Liver (tissue), 9 donors: ENCODE data around the gene BSN. TPM values are rescaled to one million over a fixed set of nuclear protein-coding genes. Genes with fewer than 3 reads are reported as not detected.

ENCODE experiments used
- DNase-seq: peaks from one replicate; pipeline ENCODE4 v3.0.0-alpha.2; 2017; ENCODE audit warnings: low spot score
- H3K27ac ChIP-seq, 2 donors: one replicate each; pipeline ENCODE4 v1.7.0; 2013; ENCODE audit warnings: inconsistent platforms in 2 of 2, low read length in 2 of 2, control low read depth in 1 of 2, low read depth in 1 of 2, mild to moderate bottlenecking in 1 of 2
- H3K27me3 ChIP-seq, 4 donors: one replicate each; pipeline versions ENCODE4 v1.6.1 to v1.7.0; 2013; ENCODE audit warnings: low read length in 3 of 4, inconsistent platforms in 1 of 4, mild to moderate bottlenecking in 1 of 4, moderate library complexity in 1 of 4; ENCODE audit not compliant: control insufficient read depth in 4 of 4, insufficient read depth in 4 of 4
- H3K36me3 ChIP-seq, 4 donors: one replicate each; pipeline versions ENCODE4 v1.6.1 to v1.7.0; 2013; ENCODE audit warnings: low read length in 3 of 4, mild to moderate bottlenecking in 3 of 4, low read depth in 1 of 4, moderate library complexity in 1 of 4; ENCODE audit not compliant: control insufficient read depth in 4 of 4, insufficient read depth in 3 of 4
- H3K4me1 ChIP-seq, 4 donors: one replicate each; pipeline versions ENCODE4 v1.6.1 to v1.7.0; 2013; ENCODE audit warnings: low read length in 3 of 4, mild to moderate bottlenecking in 3 of 4, moderate library complexity in 1 of 4; ENCODE audit not compliant: control insufficient read depth in 4 of 4, insufficient read depth in 4 of 4
- H3K4me3 ChIP-seq, 3 donors: one replicate each; pipeline versions ENCODE4 v1.6.1 to v1.7.0; 2013; ENCODE audit warnings: low read length in 3 of 3, control low read depth in 1 of 3, low read depth in 1 of 3, mild to moderate bottlenecking in 1 of 3
- H3K9ac ChIP-seq, 2 donors: one replicate each; pipeline ENCODE4 v1.7.0; 2013; ENCODE audit warnings: low read length in 2 of 2, mild to moderate bottlenecking in 2 of 2, moderate library complexity in 2 of 2, control low read depth in 1 of 2, low read depth in 1 of 2
- H3K9me3 ChIP-seq, 4 donors: one replicate each; pipeline versions ENCODE4 v1.6.1 to v1.7.0; 2013; ENCODE audit warnings: low read length in 3 of 4; ENCODE audit not compliant: control insufficient read depth in 4 of 4
- EGR1 ChIP-seq, 2 donors: IDR thresholded peaks; 2 replicates each; pipeline ENCODE4 v1.6.1; 2016 to 2018; ENCODE audit warnings: antibody characterized with exemption in 2 of 2, low read depth in 2 of 2
- FOXA1 ChIP-seq: IDR thresholded peaks from 2 replicates; pipeline ENCODE4 v1.6.1; 2016; ENCODE audit warnings: antibody characterized with exemption
- GABPA ChIP-seq, 2 donors: IDR thresholded peaks in 1 of 2; conservative IDR thresholded peaks in 1 of 2; 2 replicates each; pipeline ENCODE4 v1.6.1; 2016; ENCODE audit warnings: antibody characterized with exemption in 2 of 2, mild to moderate bottlenecking in 1 of 2, moderate library complexity in 1 of 2
- HNF4A ChIP-seq, 2 donors: conservative IDR thresholded peaks; 2 replicates each; pipeline ENCODE4 v1.6.1; 2016; ENCODE audit warnings: antibody characterized with exemption in 2 of 2, mild to moderate bottlenecking in 2 of 2
- HNF4G ChIP-seq: IDR thresholded peaks from 2 replicates; pipeline ENCODE4 v1.6.1; 2016; ENCODE audit warnings: antibody characterized with exemption
- JUND ChIP-seq, 2 donors: IDR thresholded peaks; 2 replicates each; pipeline ENCODE4 v1.6.1; 2016; ENCODE audit warnings: antibody characterized with exemption in 2 of 2
- NR2F2 ChIP-seq: IDR thresholded peaks from 2 replicates; pipeline ENCODE4 v1.6.1; 2016; ENCODE audit warnings: antibody characterized with exemption
- RAD21 ChIP-seq, 2 donors: IDR thresholded peaks; 2 replicates each; pipeline ENCODE4 v1.6.1; 2016; ENCODE audit warnings: antibody characterized with exemption in 2 of 2, mild to moderate bottlenecking in 2 of 2
- REST ChIP-seq: IDR thresholded peaks from 2 replicates; pipeline ENCODE4 v1.6.1; 2016; ENCODE audit warnings: antibody characterized with exemption, mild to moderate bottlenecking
- RXRA ChIP-seq, 2 donors: IDR thresholded peaks; 2 replicates each; pipeline ENCODE4 v1.6.1; 2017 to 2018; ENCODE audit warnings: antibody characterized with exemption in 2 of 2, mild to moderate bottlenecking in 1 of 2
- SP1 ChIP-seq: IDR thresholded peaks from 2 replicates; pipeline ENCODE4 v1.6.1; 2018; ENCODE audit warnings: antibody characterized with exemption, mild to moderate bottlenecking
- TAF1 ChIP-seq: conservative IDR thresholded peaks from 2 replicates; pipeline ENCODE4 v1.6.1; 2016; ENCODE audit warnings: antibody characterized with exemption, mild to moderate bottlenecking
- WGBS: extraction: QIAGEN DNeasy Blood & Tissue Kit; methylation state at CpG from one replicate; pipeline ENCODE4 v1.1.7; 2013; 5-methylcytosine and 5-hydroxymethylcytosine counted together
- polyA plus RNA-seq, 2 donors: library from polyadenylated mRNA; stranded (reverse) in 1 of 2; unstranded in 1 of 2; fragments of 200-250 nt in 1 of 2; fragments of >200 nt in 1 of 2; fragmentation: Nextera tagmentation in 1 of 2; extraction: Ambion mirVana in 1 of 2; gene quantifications; one replicate each; pipeline versions ENCODE4 v1.2.1 to v1.2.3, GENCODE V29; 2013 to 2015
- total RNA-seq, 2 donors: library from RNA; depleted of rRNA; stranded (reverse); fragments of >200 nt; gene quantifications; one replicate each; pipeline ENCODE4 v1.2.3, GENCODE V29; 2014
- TF ChIP-seq, protein P1 (sequence below): fragments of 150-350 bp; IDR thresholded peaks from 2 replicates; pipeline ENCODE4 v1.5.1; 2017; ENCODE audit warnings: improper control_type of control experiment, low read depth, low read length; ENCODE audit not compliant: missing input control
- donor health status: healthy.
- donor health status: healthy.
- donor health status: healthy.
- donor health status: healthy.
- donor health status: healthy.

BSN gene
- total and polyA plus RNA-seq, 4 donors, result 0.32 to 0.67 (median 0.40) TPM

DNA sequence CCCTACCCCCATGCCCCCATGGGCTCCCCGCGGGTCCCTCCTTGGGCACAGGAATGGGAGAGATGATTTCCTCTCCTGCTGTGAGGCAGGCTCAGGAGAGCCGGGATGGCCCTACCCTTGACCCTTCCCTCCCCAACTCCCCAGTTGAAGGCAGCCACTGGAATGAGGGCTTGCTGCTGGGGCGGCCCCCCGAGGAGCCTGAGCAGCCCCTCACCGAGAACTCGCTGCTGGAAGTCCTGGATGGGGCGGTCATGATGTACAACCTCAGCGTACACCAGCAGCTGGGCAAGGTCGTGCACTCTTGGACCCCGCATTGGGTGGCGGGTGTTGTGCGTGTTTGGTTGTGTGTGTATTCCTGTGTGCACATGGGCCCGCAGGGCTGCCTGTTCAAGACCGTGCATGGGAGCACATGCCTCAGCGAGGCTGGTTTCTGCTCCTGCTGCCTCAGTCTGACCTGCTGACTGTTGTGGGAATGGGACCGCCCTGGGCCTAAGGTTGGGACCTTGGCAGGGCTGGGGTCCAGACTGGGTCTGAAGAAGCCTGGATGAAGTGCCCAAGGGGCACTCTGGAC, 151.2 kb downstream of the BSN start:
- H3K4me3 ChIP-seq, result no peak overlapping the region
- no peak overlapping the region for H3K27ac ChIP-seq
- no peaks in the 10 kb centered on the region for H3K9me3 ChIP-seq
- WGBS, result 96% methylated on average over 17 of the region's 17 CpGs
- TF ChIP-seq SP1 (no peak), FOXA1 (no peak), REST (no peak), RXRA (IDR thresholded peaks at IDR 0.05) (no peak), NR2F2 (no peak)
- TF ChIP-seq, protein P1, sequence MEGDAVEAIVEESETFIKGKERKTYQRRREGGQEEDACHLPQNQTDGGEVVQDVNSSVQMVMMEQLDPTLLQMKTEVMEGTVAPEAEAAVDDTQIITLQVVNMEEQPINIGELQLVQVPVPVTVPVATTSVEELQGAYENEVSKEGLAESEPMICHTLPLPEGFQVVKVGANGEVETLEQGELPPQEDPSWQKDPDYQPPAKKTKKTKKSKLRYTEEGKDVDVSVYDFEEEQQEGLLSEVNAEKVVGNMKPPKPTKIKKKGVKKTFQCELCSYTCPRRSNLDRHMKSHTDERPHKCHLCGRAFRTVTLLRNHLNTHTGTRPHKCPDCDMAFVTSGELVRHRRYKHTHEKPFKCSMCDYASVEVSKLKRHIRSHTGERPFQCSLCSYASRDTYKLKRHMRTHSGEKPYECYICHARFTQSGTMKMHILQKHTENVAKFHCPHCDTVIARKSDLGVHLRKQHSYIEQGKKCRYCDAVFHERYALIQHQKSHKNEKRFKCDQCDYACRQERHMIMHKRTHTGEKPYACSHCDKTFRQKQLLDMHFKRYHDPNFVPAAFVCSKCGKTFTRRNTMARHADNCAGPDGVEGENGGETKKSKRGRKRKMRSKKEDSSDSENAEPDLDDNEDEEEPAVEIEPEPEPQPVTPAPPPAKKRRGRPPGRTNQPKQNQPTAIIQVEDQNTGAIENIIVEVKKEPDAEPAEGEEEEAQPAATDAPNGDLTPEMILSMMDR, result no peak
- no peaks in the 10 kb centered on the region for H3K4me1 ChIP-seq
- H3K27me3 ChIP-seq, result no peaks in the 10 kb centered on the region
- H3K9ac ChIP-seq, result no peak overlapping the region
- no peak for DNase-seq
- H3K36me3 ChIP-seq, result peaks cover 17 to 73% (median 39%) of the 10 kb centered on the region in 4 donors

- Histone ChIP-seq H3K27ac (no peak overlapping the region), H3K9me3 (no peaks in the 10 kb centered on the region), H3K36me3 (peaks cover 20 to 65% (median 41%) of the 10 kb centered on the region in 4 donors), H3K9ac (no peak overlapping the region), H3K4me3 (no peak overlapping the region), H3K4me1 (no peaks in the 10 kb centered on the region), H3K27me3 (no peaks in the 10 kb centered on the region)
- 90% methylated on average over 9 of the region's 9 CpGs for WGBS
- no peak for DNase-seq
- TF ChIP-seq NR2F2 (no peak), JUND (IDR thresholded peaks at IDR 0.05) (no peak), FOXA1 (no peak), HNF4A (conservative IDR thresholded peaks at IDR 0.05) (no peak), RXRA (IDR thresholded peaks at IDR 0.05) (no peak), EGR1 (IDR thresholded peaks at IDR 0.05; ENCODE audit: low read depth in 2 of 2) (no peak), GABPA (IDR thresholded peaks at IDR 0.05 in 1 of 2, conservative IDR thresholded peaks at IDR 0.05 in 1 of 2) (no peak), HNF4G (no peak), REST (no peak), RAD21 (IDR thresholded peaks at IDR 0.05) (no peak), TAF1 (no peak)
- TF ChIP-seq, protein P1, result no peak
Measured at GRCh38 chr3:49706456-49707112, 152.3 kb downstream of the BSN start.
